ENCODE results near the gene EBNA1BP2. TPM values are rescaled to one million over a fixed set of nuclear protein-coding genes. Genes with fewer than 3 reads are reported as not detected.

Gene EBNA1BP2
- total and polyA plus RNA-seq, 2 donors (not counting 1 experiment from before 2014, with no cell fraction given): 10.1 to 27.4 TPM

- Mint-ChIP-seq H3K4me1 (peaks cover 27% of the 10 kb centered on the region), H3K4me3 (peak overlapping the region; percentile 67), H3K9me3 (ENCODE audit: insufficient read depth) (no peaks in the 10 kb centered on the region), H3K27me3 (no peaks in the 10 kb centered on the region), H3K27ac (peak overlapping the region; percentile 96)
- H3K4me2 ChIP-seq (replicated peaks; ENCODE audit: low read depth, low read length, poor library complexity, severe bottlenecking): peak overlapping the region; percentile 58
- H4K20me1 ChIP-seq (ENCODE audit: control insufficient read depth, insufficient read depth, low read length, poor library complexity, severe bottlenecking): no peaks in the 10 kb centered on the region
- intact Hi-C loops (cut with micrococcal nuclease): loop anchor here (2.0 kb wide), 1 partner anchor 17 kb away; no protein-coding TSS in a partner anchor
- ATAC-seq (ENCODE audit: low read depth) (no peak), DNase-seq (no peak)
- no peaks in the 10 kb centered on the region for H3K9me3 ChIP-seq (ENCODE audit: control extremely low read depth in 1 of 3, control insufficient read depth in 2 of 3, insufficient read depth in 1 of 3, low read length in 2 of 3)
- peak overlapping the region in 1 of 5 experiments; percentile 21 for H3K4me3 ChIP-seq (ENCODE audit: control extremely low read depth in 1 of 5, extremely low read depth in 1 of 5, insufficient read depth in 1 of 5, low read depth in 2 of 5, low read length in 4 of 5)
- H3K79me2 ChIP-seq (ENCODE audit: control insufficient read depth, insufficient read depth, low read length): no peaks in the 10 kb centered on the region
- H3K27me3 ChIP-seq (replicated peaks in 1 of 4; ENCODE audit: control extremely low read depth in 1 of 4, control insufficient read depth in 3 of 4, insufficient read depth in 4 of 4, low read length in 3 of 4): no peaks in the 10 kb centered on the region
- TF ChIP-seq CTCF (IDR thresholded peaks at IDR 0.05): no peak
- TF ChIP-seq EZH2 (IDR thresholded peaks at IDR 0.05; ENCODE audit: borderline replicate concordance, insufficient read depth, low read depth, low read length, poor library complexity, severe bottlenecking): no peak
- no peaks in the 10 kb centered on the region for H3K36me3 ChIP-seq (replicated peaks in 1 of 2; ENCODE audit: control extremely low read depth in 1 of 2, control insufficient read depth in 1 of 2, extremely low read depth in 1 of 2, insufficient read depth in 2 of 2, low read length in 1 of 2)
- H3K9ac ChIP-seq (ENCODE audit: low read length): peak overlapping the region; percentile 13
- WGBS (ENCODE audit: insufficient coverage): no CpG with 5 or more reads among the region's 1 CpG
- peak overlapping the region; percentile 68 to 69 for H3K27ac ChIP-seq (ENCODE audit: low read length in 2 of 2)
- POLR2A ChIA-PET: no interaction called here
- peak overlapping the region; percentile 80 for H2AFZ ChIP-seq (ENCODE audit: insufficient read depth, low read depth, low read length, poor library complexity, severe bottlenecking)
- CTCF ChIA-PET: interaction anchor here (1.0 to 17.5 kb wide), 4 partner anchors 148 to 309 kb away, joined by 3 to 332 read pairs (median 4); no protein-coding TSS in a partner anchor
- peaks cover 23 to 26% of the 10 kb centered on the region in 2 donors for H3K4me1 ChIP-seq (ENCODE audit: control insufficient read depth in 2 of 2, insufficient read depth in 2 of 2, low read length in 2 of 2)
Observed at GRCh38 chr1:43221797-43222196, 49.7 kb upstream of the EBNA1BP2 start.

All from B cell (primary cell).